ENCODE data around the gene BPHL.

BPHL gene

GRCh38 chr6:3120765-3121089 lies 2.2 kb downstream of the BPHL start:
- H3K36me3 ChIP-seq (ENCODE audit: low read length), result no peaks in the 10 kb centered on the region
- no peaks in the 10 kb centered on the region for H3K79me2 ChIP-seq (ENCODE audit: insufficient read depth, low read length)
- H2AFZ ChIP-seq (ENCODE audit: low read depth, low read length, severe bottlenecking), result no peak overlapping the region
- no peak overlapping the region for H3K27ac ChIP-seq (ENCODE audit: low read depth, low read length)
- H4K20me1 ChIP-seq (ENCODE audit: low read depth, low read length), result no peaks in the 10 kb centered on the region
- H3F3A ChIP-seq (ENCODE audit: insufficient read depth), result peaks cover 14% of the 10 kb centered on the region
- H3K4me2 ChIP-seq (ENCODE audit: low read depth, low read length, poor library complexity, severe bottlenecking), result no peak overlapping the region
- no peaks in the 10 kb centered on the region for H3K9me2 ChIP-seq (replicated peaks; ENCODE audit: insufficient read depth, low read length)
- H3K9me3 ChIP-seq (ENCODE audit: insufficient read depth, low read length), result no peaks in the 10 kb centered on the region
- H3K4me3 ChIP-seq (ENCODE audit: insufficient read depth, low read length, poor library complexity, severe bottlenecking), result no peak overlapping the region
- H3K9ac ChIP-seq (ENCODE audit: low read length), result no peak overlapping the region
- TF ChIP-seq EZH2phosphoT487 (conservative IDR thresholded peaks at IDR 0.05; ENCODE audit: low read length) (no peak), CTCF (IDR thresholded peaks at IDR 0.05; ENCODE audit: insufficient read depth, low read length, poor library complexity, severe bottlenecking) (no peak)
- H3K27me3 ChIP-seq (ENCODE audit: low read length), result no peaks in the 10 kb centered on the region

GRCh38 chr6:3122823-3123182 lies 4.3 kb downstream of the BPHL start:
- Histone ChIP-seq H2AFZ (ENCODE audit: low read depth, low read length, severe bottlenecking) (no peak overlapping the region), H3K79me2 (ENCODE audit: insufficient read depth, low read length) (no peaks in the 10 kb centered on the region), H3K9me3 (ENCODE audit: insufficient read depth, low read length) (no peaks in the 10 kb centered on the region), H3K9me2 (replicated peaks; ENCODE audit: insufficient read depth, low read length) (no peaks in the 10 kb centered on the region), H3K27me3 (ENCODE audit: low read length) (no peaks in the 10 kb centered on the region), H3F3A (ENCODE audit: insufficient read depth) (peaks cover 5% of the 10 kb centered on the region; the same call in 1 of the 2 replicates), H4K20me1 (ENCODE audit: low read depth, low read length) (no peaks in the 10 kb centered on the region), H3K9ac (ENCODE audit: low read length) (no peak overlapping the region), H3K4me2 (ENCODE audit: low read depth, low read length, poor library complexity, severe bottlenecking) (no peak overlapping the region), H3K4me3 (ENCODE audit: insufficient read depth, low read length, poor library complexity, severe bottlenecking) (no peak overlapping the region), H3K36me3 (ENCODE audit: low read length) (no peaks in the 10 kb centered on the region), H3K27ac (ENCODE audit: low read depth, low read length) (no peak overlapping the region)
- TF ChIP-seq EZH2phosphoT487 (conservative IDR thresholded peaks at IDR 0.05; ENCODE audit: low read length), result no peak
- TF ChIP-seq CTCF (IDR thresholded peaks at IDR 0.05; ENCODE audit: insufficient read depth, low read length, poor library complexity, severe bottlenecking), result no peak

GRCh38 chr6:3124667-3125066 lies 6.2 kb downstream of the BPHL start:
- Histone ChIP-seq H3K9me3 (ENCODE audit: insufficient read depth, low read length) (no peaks in the 10 kb centered on the region), H3K4me3 (ENCODE audit: insufficient read depth, low read length, poor library complexity, severe bottlenecking) (no peak overlapping the region), H3K4me2 (ENCODE audit: low read depth, low read length, poor library complexity, severe bottlenecking) (peak overlapping the region; percentile 8), H4K20me1 (ENCODE audit: low read depth, low read length) (no peaks in the 10 kb centered on the region), H3K79me2 (ENCODE audit: insufficient read depth, low read length) (no peaks in the 10 kb centered on the region), H3K36me3 (ENCODE audit: low read length) (no peaks in the 10 kb centered on the region), H2AFZ (ENCODE audit: low read depth, low read length, severe bottlenecking) (no peak overlapping the region), H3K27ac (ENCODE audit: low read depth, low read length) (no peak overlapping the region), H3K27me3 (ENCODE audit: low read length) (no peaks in the 10 kb centered on the region), H3F3A (ENCODE audit: insufficient read depth) (peaks cover 3% of the 10 kb centered on the region; the same call in 1 of the 2 replicates), H3K9me2 (replicated peaks; ENCODE audit: insufficient read depth, low read length) (no peaks in the 10 kb centered on the region), H3K9ac (ENCODE audit: low read length) (no peak overlapping the region)
- TF ChIP-seq EZH2phosphoT487 (conservative IDR thresholded peaks at IDR 0.05; ENCODE audit: low read length) (no peak), CTCF (IDR thresholded peaks at IDR 0.05; ENCODE audit: insufficient read depth, low read length, poor library complexity, severe bottlenecking) (no peak)

GRCh38 chr6:3125815-3126214 lies 7.3 kb downstream of the BPHL start:
- H4K20me1 ChIP-seq (ENCODE audit: low read depth, low read length), result no peaks in the 10 kb centered on the region
- no peak overlapping the region for H3K4me3 ChIP-seq (ENCODE audit: insufficient read depth, low read length, poor library complexity, severe bottlenecking)
- H2AFZ ChIP-seq (ENCODE audit: low read depth, low read length, severe bottlenecking), result no peak overlapping the region
- H3K27ac ChIP-seq (ENCODE audit: low read depth, low read length), result no peak overlapping the region
- H3K36me3 ChIP-seq (ENCODE audit: low read length), result no peaks in the 10 kb centered on the region
- peaks cover 3% of the 10 kb centered on the region; the same call in 1 of the 2 replicates for H3F3A ChIP-seq (ENCODE audit: insufficient read depth)
- H3K79me2 ChIP-seq (ENCODE audit: insufficient read depth, low read length), result no peaks in the 10 kb centered on the region
- no peaks in the 10 kb centered on the region for H3K27me3 ChIP-seq (ENCODE audit: low read length)
- no peaks in the 10 kb centered on the region for H3K9me2 ChIP-seq (replicated peaks; ENCODE audit: insufficient read depth, low read length)
- no peaks in the 10 kb centered on the region for H3K9me3 ChIP-seq (ENCODE audit: insufficient read depth, low read length)
- no peak for TF ChIP-seq EZH2phosphoT487 (conservative IDR thresholded peaks at IDR 0.05; ENCODE audit: low read length)
- no peak overlapping the region for H3K9ac ChIP-seq (ENCODE audit: low read length)
- peak overlapping the region; percentile 22 for H3K4me2 ChIP-seq (ENCODE audit: low read depth, low read length, poor library complexity, severe bottlenecking)
